Osteocyte (in vitro differentiated cells): ENCODE results near the gene LBX2. TPM values are rescaled to one million over a fixed set of nuclear protein-coding genes. Genes with fewer than 3 reads are reported as not detected.

Experiments
- DNase-seq: peaks from one replicate; pipeline ENCODE4 v3.0.0; 2021; ENCODE audit warnings: mixed read lengths; ENCODE audit not compliant: unreplicated experiment; ENCODE audit errors: extremely low spot score
- H3K27ac Mint-ChIP-seq: one replicate; pipeline ENCODE4 v1.8.0; 2021; ENCODE audit warnings: mild to moderate bottlenecking, mixed read lengths; ENCODE audit not compliant: unreplicated experiment
- H3K27me3 Mint-ChIP-seq: one replicate; pipeline ENCODE4 v1.8.0; 2021; ENCODE audit warnings: mixed read lengths; ENCODE audit not compliant: unreplicated experiment
- H3K36me3 Mint-ChIP-seq: one replicate; pipeline ENCODE4 v1.8.0; 2021; ENCODE audit warnings: mixed read lengths; ENCODE audit not compliant: unreplicated experiment
- H3K4me1 Mint-ChIP-seq: one replicate; pipeline ENCODE4 v1.8.0; 2021; ENCODE audit warnings: mixed read lengths; ENCODE audit not compliant: unreplicated experiment
- H3K4me3 Mint-ChIP-seq: one replicate; pipeline ENCODE4 v1.8.0; 2021; ENCODE audit warnings: mild to moderate bottlenecking, moderate library complexity, mixed read lengths; ENCODE audit not compliant: unreplicated experiment
- H3K9me3 Mint-ChIP-seq: one replicate; pipeline ENCODE4 v1.8.0; 2021; ENCODE audit warnings: mixed read lengths; ENCODE audit not compliant: unreplicated experiment
- CTCF ChIP-seq: fragments of 200-600 bp; sonication (generic); IDR thresholded peaks from 2 replicates; pipeline ENCODE4 v1.5.0; 2021; ENCODE audit warnings: antibody characterized with exemption, mild to moderate bottlenecking, moderate library complexity
- total RNA-seq: library from RNA; stranded (reverse); gene quantifications from 2 replicates; pipeline ENCODE4 v1.2.1, GENCODE V29; 2021

The LBX2 gene
- total RNA-seq, 1 donor from 2014 or later = 1.0 TPM

- H3K27ac Mint-ChIP-seq = no peak overlapping the region
- no peaks in the 10 kb centered on the region for H3K9me3 Mint-ChIP-seq
- DNase-seq = no peak
- H3K4me1 Mint-ChIP-seq = peaks cover 11% of the 10 kb centered on the region
- peaks cover 80% of the 10 kb centered on the region for H3K27me3 Mint-ChIP-seq
- H3K36me3 Mint-ChIP-seq = no peaks in the 10 kb centered on the region
- no peak for TF ChIP-seq CTCF
- H3K4me3 Mint-ChIP-seq = peak overlapping the region; percentile 29
These were observed 16.7 kb upstream of the LBX2 start for GRCh38 chr2:74515981-74516633.

- no peak for DNase-seq
- Mint-ChIP-seq H3K27me3 (peaks cover 80% of the 10 kb centered on the region), H3K27ac (no peak overlapping the region), H3K4me1 (peaks cover 11% of the 10 kb centered on the region), H3K4me3 (peak overlapping the region; percentile 29), H3K36me3 (no peaks in the 10 kb centered on the region), H3K9me3 (no peaks in the 10 kb centered on the region)
- no peak for TF ChIP-seq CTCF
These were observed 16.0 kb upstream of the LBX2 start for GRCh38 chr2:74515271-74515980.

GRCh38 chr2:74514368-74515270, 15.2 kb upstream of the LBX2 start, which contains the start of gene TLX2:
Gene TLX2, plus strand, starts transcription at chr2:74514450. Its CDS starts 357 bp downstream, at chr2:74514807.
- no peak for DNase-seq
- H3K9me3 Mint-ChIP-seq = no peaks in the 10 kb centered on the region
- H3K4me1 Mint-ChIP-seq = peaks cover 11% of the 10 kb centered on the region
- no peak within 1 kb of the TSS for H3K4me3 Mint-ChIP-seq
- peaks cover 80% of the 10 kb centered on the region for H3K27me3 Mint-ChIP-seq
- TF ChIP-seq CTCF = no peak
- peaks cover 3% of the 10 kb centered on the region for H3K36me3 Mint-ChIP-seq
- no peak within 1 kb of the TSS for H3K27ac Mint-ChIP-seq

GRCh38 chr2:74513605-74514367, 14.4 kb upstream of the LBX2 start:
- TF ChIP-seq CTCF = no peak
- Mint-ChIP-seq H3K4me3 (no peak overlapping the region), H3K36me3 (peaks cover 4% of the 10 kb centered on the region), H3K27ac (no peak overlapping the region), H3K4me1 (peaks cover 11% of the 10 kb centered on the region), H3K27me3 (peaks cover 73% of the 10 kb centered on the region), H3K9me3 (no peaks in the 10 kb centered on the region)
- no peak for DNase-seq
